K562 (cell line): ENCODE results near the gene ITPRID2. TPM values are rescaled to one million over a fixed set of nuclear protein-coding genes. Genes with fewer than 3 reads are reported as not detected.

Experiments used
- ATAC-seq: fragments of 200-7000 bp; cut with Tn5 transposase; 3 replicates; pipeline ENCODE4 v1.9.1; 2020; ENCODE audit warnings: moderate library complexity
- BruUV-seq: library from RNA; stranded (reverse); fragments of 400-500 nt; replicated peaks from 2 replicates; lab custom pipeline; 2021; lab: Mats Ljungman, UMichigan
- CTCF ChIA-PET: fragments of 300-600 bp; formaldehyde crosslinking; extraction: SDS; loops from one replicate; lab custom pipeline; 2021; ENCODE audit warnings: low intra/inter-chr PET ratio; lab: Yijun Ruan, JAX
- POLR2A ChIA-PET: fragments of 300-600, 350-650 bp; sonication (Branson Sonifier 250); formaldehyde crosslinking; extraction: SDS; loops from one replicate; lab custom pipeline; 2021; ENCODE audit warnings: antibody characterized with exemption, inconsistent platforms; lab: Yijun Ruan, JAX
- DNase-seq, 4 experiments: peaks; one replicate each; pipeline versions ENCODE4 v3.0.0 to v3.0.0-alpha.2; 2011 to 2018; ENCODE audit warnings: low spot score in 3 of 4, mixed read lengths in 3 of 4; ENCODE audit errors: extremely low read depth in 1 of 4
- FAIRE-seq: peaks from 2 replicates; lab custom pipeline; 2011; peaks lifted over from hg19 to GRCh38; lab: Jason Lieb, UNC
- H2AFZ ChIP-seq: 2 replicates; pipeline ENCODE4 v1.6.0; 2011; ENCODE audit warnings: low read depth, low read length, control low read depth, inconsistent platforms
- H3K27ac ChIP-seq: fragments of 200-600 bp; 3 replicates; pipeline ENCODE4 v1.8.0; 2011; ENCODE audit warnings: low read depth, mild to moderate bottlenecking, control low read depth, inconsistent platforms, low read length, moderate library complexity, mixed read lengths; ENCODE audit errors: extremely low read depth
- H3K27me3 ChIP-seq, 2 experiments: fragments of 300-600 bp in 1 of 2; 2 replicates in 1 of 2; 3 replicates in 1 of 2; pipeline versions ENCODE4 v1.6.0 to v1.8.0; 2011; ENCODE audit warnings: inconsistent platforms in 2 of 2, low read length in 2 of 2, mild to moderate bottlenecking in 1 of 2, mixed read lengths in 1 of 2, moderate library complexity in 1 of 2; ENCODE audit not compliant: control insufficient read depth in 2 of 2, insufficient read depth in 2 of 2
- H3K36me3 ChIP-seq: fragments of 300-600 bp; 3 replicates; pipeline ENCODE4 v1.8.0; 2011; ENCODE audit warnings: mild to moderate bottlenecking, low read length, inconsistent platforms; ENCODE audit not compliant: control insufficient read depth, insufficient read depth
- H3K4me1 ChIP-seq, 2 experiments: fragments of 200-600 bp in 1 of 2; replicated peaks in 1 of 2; 2 replicates in 1 of 2; 3 replicates in 1 of 2; pipeline versions ENCODE4 v1.5.1 to v1.8.0; 2011; ENCODE audit warnings: inconsistent platforms in 2 of 2, low read length in 2 of 2, mild to moderate bottlenecking in 1 of 2, mixed read lengths in 1 of 2, moderate library complexity in 1 of 2; ENCODE audit not compliant: control insufficient read depth in 2 of 2, insufficient read depth in 2 of 2
- H3K4me2 ChIP-seq: 2 replicates; pipeline ENCODE4 v1.6.1; 2011; ENCODE audit warnings: low read length, control low read depth, inconsistent platforms, mixed read lengths; ENCODE audit not compliant: insufficient read depth
- H3K4me3 ChIP-seq: fragments of 200-600 bp; sonication (generic), shearing (Covaris generic); 2 replicates; pipeline ENCODE4 v1.5.1; 2016; ENCODE audit warnings: control low read depth, inconsistent platforms
- H3K79me2 ChIP-seq: fragments of 200-600 bp; 3 replicates; pipeline ENCODE4 v1.8.0; 2011; ENCODE audit warnings: low read length, inconsistent platforms; ENCODE audit not compliant: control insufficient read depth, insufficient read depth
- H3K9ac ChIP-seq, 2 experiments: 2 replicates each; pipeline versions ENCODE4 v1.6.0 to v1.6.1; 2011; ENCODE audit warnings: low read depth in 2 of 2, low read length in 2 of 2, control low read depth in 1 of 2, inconsistent platforms in 1 of 2, mild to moderate bottlenecking in 1 of 2, mixed read lengths in 1 of 2; ENCODE audit not compliant: insufficient read depth in 1 of 2
- H3K9me1 ChIP-seq: one replicate; pipeline ENCODE4 v1.6.0; 2011; ENCODE audit warnings: inconsistent platforms, mild to moderate bottlenecking, low read length, moderate library complexity; ENCODE audit not compliant: control insufficient read depth, insufficient read depth
- H3K9me3 ChIP-seq: replicated peaks from 2 replicates; pipeline ENCODE4 v1.5.1; 2011; ENCODE audit warnings: low read depth, low read length, inconsistent platforms; ENCODE audit not compliant: control insufficient read depth, insufficient read depth
- H4K20me1 ChIP-seq: replicated peaks from 2 replicates; pipeline ENCODE4 v1.6.1; 2011; ENCODE audit warnings: low read length, inconsistent platforms, mixed read lengths; ENCODE audit not compliant: control insufficient read depth, insufficient read depth
- AFF1 ChIP-seq, 2 experiments: fragments of 450-650 bp; IDR thresholded peaks; 2 replicates each; pipeline ENCODE4 v1.6.1; 2018; ENCODE audit warnings: mild to moderate bottlenecking in 2 of 2, low read depth in 1 of 2; ENCODE audit not compliant: partially characterized antibody in 2 of 2
- GTF2B ChIP-seq: IDR thresholded peaks from 2 replicates; pipeline ENCODE4 v1.6.1; 2011; ENCODE audit not compliant: insufficient read length; ENCODE audit errors: extremely low read depth
- NFYB ChIP-seq: IDR thresholded peaks from 2 replicates; pipeline ENCODE4 v1.6.1; 2011; ENCODE audit warnings: mild to moderate bottlenecking, moderate library complexity; ENCODE audit not compliant: insufficient read length; ENCODE audit errors: extremely low read depth
- POLR2H ChIP-seq: IDR thresholded peaks from 2 replicates; pipeline ENCODE4 v1.6.1; 2016; ENCODE audit warnings: missing genetic modification characterization, low read depth, mild to moderate bottlenecking, control low read depth, missing compliant biosample characterization, moderate library complexity
- SNRNP70 ChIP-seq: fragments of 200-400 bp; formaldehyde crosslinking; optimal IDR thresholded peaks from 2 replicates; pipeline ENCODE3; 2017; ENCODE audit warnings: low read depth, low read length
- TFAP4 ChIP-seq: sonication (generic); formaldehyde crosslinking; IDR thresholded peaks from 2 replicates; pipeline ENCODE4 v1.8.0; 2022; ENCODE audit warnings: missing genetic modification reagents, mild to moderate bottlenecking, moderate library complexity, borderline replicate concordance
- ZNF134 ChIP-seq: fragments of 250-450 bp; sonication (Bioruptor Pico); conservative IDR thresholded peaks from 2 replicates; pipeline ENCODE4 v1.4.0; 2020
- ZNF277 ChIP-seq: fragments of 250-450 bp; sonication (Bioruptor Pico); IDR thresholded peaks from 2 replicates; pipeline ENCODE4 v1.8.0; 2022; ENCODE audit warnings: inconsistent platforms, mild to moderate bottlenecking, moderate library complexity, borderline replicate concordance
- ZNF655 ChIP-seq: fragments of 250-450 bp; sonication (Bioruptor Pico); IDR thresholded peaks from 2 replicates; pipeline ENCODE4 v1.5.0; 2021
- WGBS: fragments of 100-300 bp; shearing (Covaris generic); methylation state at CpG from one replicate; pipeline ENCODE4 v1.1.6; 2016; ENCODE audit warnings: low coverage, mixed read lengths; ENCODE audit not compliant: insufficient coverage; ENCODE audit errors: missing lambda C conversion rate; 5-methylcytosine and 5-hydroxymethylcytosine counted together
- in situ Hi-C: fragments of 300-500 bp; cut with MboI; formaldehyde crosslinking; loops from 4 replicates; pipeline ENCODE4 v1.15.0; 2018; ENCODE audit warnings: inconsistent platforms, mixed read lengths
- intact Hi-C: fragments of 100-400 bp; cut with micrococcal nuclease; formaldehyde crosslinking; loops from 2 replicates; pipeline ENCODE4 v1.14.2; 2022
- polyA plus RNA-seq, 8 experiments: library from polyadenylated mRNA; depleted of rRNA in 4 of 8; stranded (reverse) in 5 of 8; unstranded in 3 of 8; fragments of >200 nt; fragmentation: Nextera tagmentation in 2 of 8; fragmentation: Illumina TruSeq in 1 of 8; extraction: Ambion mirVana in 2 of 8; extraction: Trizol in 1 of 8; gene quantifications; 2 replicates each; pipeline versions ENCODE4 v1.2.1 to v1.2.3, GENCODE V29; 2011 to 2014; ENCODE audit warnings: inconsistent platforms in 1 of 8, missing spikeins in 1 of 8
- total RNA-seq, 7 experiments: library from RNA; depleted of rRNA in 6 of 7; stranded (reverse); fragments of >200 nt in 6 of 7; fragmentation: Illumina TruSeq in 2 of 7; extraction: Trizol in 2 of 7; gene quantifications; 2 replicates each; pipeline versions ENCODE4 v1.2.1 to v1.2.3, GENCODE V29; 2011 to 2021; ENCODE audit warnings: low replicate concordance in 1 of 7

The ITPRID2 gene
- total and polyA plus RNA-seq, 9 of the 15 experiments (the other 6 are each of a cell fraction or from before 2014, with no cell fraction given), result 18.5 to 77.8 (median 52.0) TPM

GRCh38 chr2:181946444-181947127 lies 55.1 kb downstream of the ITPRID2 start:
- no peaks in the 10 kb centered on the region for H3K9me1 ChIP-seq
- ChIA-PET CTCF (no interaction called here), POLR2A (no interaction called here)
- H3K9ac ChIP-seq, result no peak overlapping the region
- H2AFZ ChIP-seq, result no peak overlapping the region
- no peaks in the 10 kb centered on the region for H3K79me2 ChIP-seq
- peaks cover 0 to 2% of the 10 kb centered on the region in 2 experiments; a peak in 1 of 5 replicates for H3K27me3 ChIP-seq
- intact Hi-C loops (no loop called here), in situ Hi-C loops (no loop called here)
- WGBS, result 0% methylated on average over 1 of the region's 1 CpG
- DNase-seq, result no peak
- no peaks in the 10 kb centered on the region for H4K20me1 ChIP-seq
- no peak overlapping the region for H3K4me2 ChIP-seq
- FAIRE-seq, result no peak
- no peak overlapping the region for H3K27ac ChIP-seq
- ATAC-seq, result no peak
- no peaks in the 10 kb centered on the region; a peak in 1 of 5 replicates for H3K4me1 ChIP-seq
- H3K36me3 ChIP-seq, result no peaks in the 10 kb centered on the region
- no peak overlapping the region for H3K4me3 ChIP-seq
- no TSS peak for BruUV-seq
- TF ChIP-seq NFYB (no peak), ZNF655 (no peak), TFAP4 (no peak), SNRNP70 (no peak), AFF1 (IDR thresholded peaks at IDR 0.05; ENCODE audit: low read depth in 1 of 2, partially characterized antibody in 2 of 2) (no peak), ZNF277 (CRISPR knock-in tag) (no peak), GTF2B (no peak), ZNF134 (CRISPR knock-in tag) (no peak), POLR2H (no peak)
- H3K9me3 ChIP-seq, result no peaks in the 10 kb centered on the region
